ENCODE measurements around the gene CASP5. TPM values are rescaled to one million over a fixed set of nuclear protein-coding genes. Genes with fewer than 3 reads are reported as not detected.

CASP5 gene
- total RNA-seq, 1 experiment from 2014 or later: not detected

DNA sequence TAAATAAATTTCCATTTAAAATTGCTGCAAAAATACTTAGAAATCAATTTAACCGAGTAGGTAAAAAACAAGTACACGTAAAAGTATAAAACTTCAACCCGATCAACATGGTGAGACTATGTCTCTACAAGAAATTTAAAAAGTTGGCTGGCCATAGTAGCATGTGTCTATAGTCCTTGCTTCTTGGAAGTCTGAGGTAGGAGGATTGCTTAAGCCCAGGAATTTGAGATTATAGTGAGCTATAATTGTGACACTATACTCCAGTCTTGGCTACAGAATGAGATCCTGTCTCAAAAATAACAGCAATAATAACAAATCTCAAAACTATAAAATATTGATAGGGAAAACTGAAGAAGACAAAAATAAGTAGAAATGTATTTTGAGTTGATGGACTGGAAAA lies 65.7 kb downstream of the CASP5 start:
- ATAC-seq (no peak), DNase-seq (ENCODE audit: low spot score) (no peak)
- Mint-ChIP-seq H3K9me3 (peaks cover 19% of the 10 kb centered on the region), H3K27ac (no peak overlapping the region), H3K4me3 (no peak overlapping the region), H3K27me3 (ENCODE audit: low read depth) (no peaks in the 10 kb centered on the region), H3K36me3 (peaks cover 9% of the 10 kb centered on the region; the same call in 1 of the 2 replicates), H3K4me1 (no peaks in the 10 kb centered on the region)
- ChIA-PET POLR2A (no interaction called here), CTCF (no interaction called here)
- TF ChIP-seq EMX1 (CRISPR knock-in tag; IDR thresholded peaks at IDR 0.05) (no peak), ZNF671 (CRISPR knock-in tag; IDR thresholded peaks at IDR 0.05) (no peak), ZSCAN18 (CRISPR knock-in tag; IDR thresholded peaks at IDR 0.05) (no peak)

- ATAC-seq (no peak), DNase-seq (ENCODE audit: low spot score) (no peak)
- TF ChIP-seq GABPB1 (CRISPR knock-in tag; IDR thresholded peaks at IDR 0.05): peak; percentile 90
- TF ChIP-seq, protein P1, sequence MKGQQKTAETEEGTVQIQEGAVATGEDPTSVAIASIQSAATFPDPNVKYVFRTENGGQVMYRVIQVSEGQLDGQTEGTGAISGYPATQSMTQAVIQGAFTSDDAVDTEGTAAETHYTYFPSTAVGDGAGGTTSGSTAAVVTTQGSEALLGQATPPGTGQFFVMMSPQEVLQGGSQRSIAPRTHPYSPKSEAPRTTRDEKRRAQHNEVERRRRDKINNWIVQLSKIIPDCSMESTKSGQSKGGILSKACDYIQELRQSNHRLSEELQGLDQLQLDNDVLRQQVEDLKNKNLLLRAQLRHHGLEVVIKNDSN (CRISPR knock-in tag; IDR thresholded peaks at IDR 0.05): no peak
- peaks cover 3% of the 10 kb centered on the region; the same call in 1 of the 2 replicates for H3K36me3 Mint-ChIP-seq
- ChIA-PET CTCF (no interaction called here), POLR2A (no interaction called here)
- H3K4me3 Mint-ChIP-seq: no peak overlapping the region
- peaks cover 11% of the 10 kb centered on the region for H3K9me3 Mint-ChIP-seq
- no peaks in the 10 kb centered on the region for H3K4me1 Mint-ChIP-seq
- no peaks in the 10 kb centered on the region for H3K27me3 Mint-ChIP-seq (ENCODE audit: low read depth)
- no peak overlapping the region for H3K27ac Mint-ChIP-seq
Observed at GRCh38 chr11:104956528-104956927, 66.4 kb downstream of the CASP5 start.

- Mint-ChIP-seq H3K9me3 (peaks cover 26% of the 10 kb centered on the region), H3K4me3 (no peak overlapping the region), H3K27me3 (ENCODE audit: low read depth) (no peaks in the 10 kb centered on the region; the same call in 1 of the 2 replicates), H3K36me3 (peaks cover 2% of the 10 kb centered on the region; the same call in 1 of the 2 replicates), H3K27ac (no peak overlapping the region), H3K4me1 (peaks cover 5% of the 10 kb centered on the region)
- CTCF ChIA-PET: interaction anchor here (1.0 to 1.5 kb wide), 3 partner anchors 22 to 73 kb away, joined by 3 to 5 read pairs (median 3); no protein-coding TSS in a partner anchor
- TF ChIP-seq, protein P2, sequence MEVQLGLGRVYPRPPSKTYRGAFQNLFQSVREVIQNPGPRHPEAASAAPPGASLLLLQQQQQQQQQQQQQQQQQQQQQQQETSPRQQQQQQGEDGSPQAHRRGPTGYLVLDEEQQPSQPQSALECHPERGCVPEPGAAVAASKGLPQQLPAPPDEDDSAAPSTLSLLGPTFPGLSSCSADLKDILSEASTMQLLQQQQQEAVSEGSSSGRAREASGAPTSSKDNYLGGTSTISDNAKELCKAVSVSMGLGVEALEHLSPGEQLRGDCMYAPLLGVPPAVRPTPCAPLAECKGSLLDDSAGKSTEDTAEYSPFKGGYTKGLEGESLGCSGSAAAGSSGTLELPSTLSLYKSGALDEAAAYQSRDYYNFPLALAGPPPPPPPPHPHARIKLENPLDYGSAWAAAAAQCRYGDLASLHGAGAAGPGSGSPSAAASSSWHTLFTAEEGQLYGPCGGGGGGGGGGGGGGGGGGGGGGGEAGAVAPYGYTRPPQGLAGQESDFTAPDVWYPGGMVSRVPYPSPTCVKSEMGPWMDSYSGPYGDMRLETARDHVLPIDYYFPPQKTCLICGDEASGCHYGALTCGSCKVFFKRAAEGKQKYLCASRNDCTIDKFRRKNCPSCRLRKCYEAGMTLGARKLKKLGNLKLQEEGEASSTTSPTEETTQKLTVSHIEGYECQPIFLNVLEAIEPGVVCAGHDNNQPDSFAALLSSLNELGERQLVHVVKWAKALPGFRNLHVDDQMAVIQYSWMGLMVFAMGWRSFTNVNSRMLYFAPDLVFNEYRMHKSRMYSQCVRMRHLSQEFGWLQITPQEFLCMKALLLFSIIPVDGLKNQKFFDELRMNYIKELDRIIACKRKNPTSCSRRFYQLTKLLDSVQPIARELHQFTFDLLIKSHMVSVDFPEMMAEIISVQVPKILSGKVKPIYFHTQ (CRISPR knock-in tag; IDR thresholded peaks at IDR 0.05): no peak
- TF ChIP-seq, protein P3, sequence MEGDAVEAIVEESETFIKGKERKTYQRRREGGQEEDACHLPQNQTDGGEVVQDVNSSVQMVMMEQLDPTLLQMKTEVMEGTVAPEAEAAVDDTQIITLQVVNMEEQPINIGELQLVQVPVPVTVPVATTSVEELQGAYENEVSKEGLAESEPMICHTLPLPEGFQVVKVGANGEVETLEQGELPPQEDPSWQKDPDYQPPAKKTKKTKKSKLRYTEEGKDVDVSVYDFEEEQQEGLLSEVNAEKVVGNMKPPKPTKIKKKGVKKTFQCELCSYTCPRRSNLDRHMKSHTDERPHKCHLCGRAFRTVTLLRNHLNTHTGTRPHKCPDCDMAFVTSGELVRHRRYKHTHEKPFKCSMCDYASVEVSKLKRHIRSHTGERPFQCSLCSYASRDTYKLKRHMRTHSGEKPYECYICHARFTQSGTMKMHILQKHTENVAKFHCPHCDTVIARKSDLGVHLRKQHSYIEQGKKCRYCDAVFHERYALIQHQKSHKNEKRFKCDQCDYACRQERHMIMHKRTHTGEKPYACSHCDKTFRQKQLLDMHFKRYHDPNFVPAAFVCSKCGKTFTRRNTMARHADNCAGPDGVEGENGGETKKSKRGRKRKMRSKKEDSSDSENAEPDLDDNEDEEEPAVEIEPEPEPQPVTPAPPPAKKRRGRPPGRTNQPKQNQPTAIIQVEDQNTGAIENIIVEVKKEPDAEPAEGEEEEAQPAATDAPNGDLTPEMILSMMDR (IDR thresholded peaks at IDR 0.05): peak; percentile 31
- DNase-seq (ENCODE audit: low spot score) (no peak), ATAC-seq (peak; percentile 71)
- POLR2A ChIA-PET: no interaction called here
Observed at GRCh38 chr11:104946907-104947306, 76.1 kb downstream of the CASP5 start.

Other genes with a start within 250 kb of the CASP5 start
- not detected in 3 replicates for gene CASP12, start 124.7 kb downstream of the CASP5 start, total RNA-seq (2021)
- gene CASP4, start 54.6 kb downstream of the CASP5 start, total RNA-seq (2021): 0.44 to 0.73 TPM (median 0.69 TPM) in 3 replicates
- 0.78 TPM in 1 of 3 replicates, not detected in the others for gene CASP1, start 12.0 kb upstream of the CASP5 start, total RNA-seq (2021)
- not detected in 3 replicates for gene CARD16, start 22.2 kb upstream of the CASP5 start, total RNA-seq (2021)
- not detected in 3 replicates for gene CARD18, start 116.6 kb upstream of the CASP5 start, total RNA-seq (2021)

Measured in WTC11 (cell line).